ENCODE measurements around the gene AADACL4. TPM values are rescaled to one million over a fixed set of nuclear protein-coding genes. Genes with fewer than 3 reads are reported as not detected.

Gene AADACL4
- total RNA-seq, 1 experiment from 2014 or later: not detected

- Histone ChIP-seq H3K36me3 (replicated peaks; ENCODE audit: control insufficient read depth, insufficient read depth, low read length) (peaks cover 1% of the 10 kb centered on the region; the same call in 1 of the 2 replicates), H3K27me3 (ENCODE audit: control insufficient read depth, insufficient read depth, low read length) (no peaks in the 10 kb centered on the region; the same call in 1 of the 2 replicates), H3K4me3 (ENCODE audit: insufficient read depth, low read depth, low read length) (no peak overlapping the region)
- peak; percentile 46 for DNase-seq
These were observed 39.6 kb upstream of the AADACL4 start for GRCh38 chr1:12604114-12604874.

GRCh38 chr1:12604986-12605385 lies 38.9 kb upstream of the AADACL4 start:
- Histone ChIP-seq H3K36me3 (replicated peaks; ENCODE audit: control insufficient read depth, insufficient read depth, low read length) (peaks cover 1% of the 10 kb centered on the region), H3K27me3 (ENCODE audit: control insufficient read depth, insufficient read depth, low read length) (no peaks in the 10 kb centered on the region; the same call in 1 of the 2 replicates), H3K4me3 (ENCODE audit: insufficient read depth, low read depth, low read length) (no peak overlapping the region)
- DNase-seq: no peak

GRCh38 chr1:12607263-12607662 lies 36.6 kb upstream of the AADACL4 start:
- no peak for DNase-seq
- Histone ChIP-seq H3K27me3 (ENCODE audit: control insufficient read depth, insufficient read depth, low read length) (no peaks in the 10 kb centered on the region; the same call in 1 of the 2 replicates), H3K36me3 (replicated peaks; ENCODE audit: control insufficient read depth, insufficient read depth, low read length) (peaks cover 1% of the 10 kb centered on the region), H3K4me3 (ENCODE audit: insufficient read depth, low read depth, low read length) (no peak overlapping the region)

GRCh38 chr1:12608311-12608957 lies 35.5 kb upstream of the AADACL4 start:
- DNase-seq: peak; percentile 30
- H3K36me3 ChIP-seq (replicated peaks; ENCODE audit: control insufficient read depth, insufficient read depth, low read length): peaks cover 1% of the 10 kb centered on the region
- no peaks in the 10 kb centered on the region for H3K27me3 ChIP-seq (ENCODE audit: control insufficient read depth, insufficient read depth, low read length)
- H3K4me3 ChIP-seq (ENCODE audit: insufficient read depth, low read depth, low read length): no peak overlapping the region

- H3K4me3 ChIP-seq (ENCODE audit: insufficient read depth, low read depth, low read length): no peak overlapping the region
- no peaks in the 10 kb centered on the region; the same call in 1 of the 2 replicates for H3K27me3 ChIP-seq (ENCODE audit: control insufficient read depth, insufficient read depth, low read length)
- peaks cover 1% of the 10 kb centered on the region for H3K36me3 ChIP-seq (replicated peaks; ENCODE audit: control insufficient read depth, insufficient read depth, low read length)
- DNase-seq: peak; percentile 16
These were observed 34.3 kb upstream of the AADACL4 start for GRCh38 chr1:12609469-12610003.

GRCh38 chr1:12610305-12610935 lies 33.5 kb upstream of the AADACL4 start:
- Histone ChIP-seq H3K36me3 (replicated peaks; ENCODE audit: control insufficient read depth, insufficient read depth, low read length) (peaks cover 1% of the 10 kb centered on the region), H3K27me3 (ENCODE audit: control insufficient read depth, insufficient read depth, low read length) (no peaks in the 10 kb centered on the region; the same call in 1 of the 2 replicates), H3K4me3 (ENCODE audit: insufficient read depth, low read depth, low read length) (no peak overlapping the region)
- DNase-seq: no peak

- Histone ChIP-seq H3K27me3 (ENCODE audit: control insufficient read depth, insufficient read depth, low read length) (no peaks in the 10 kb centered on the region; the same call in 1 of the 2 replicates), H3K4me3 (ENCODE audit: insufficient read depth, low read depth, low read length) (no peak overlapping the region), H3K36me3 (replicated peaks; ENCODE audit: control insufficient read depth, insufficient read depth, low read length) (peaks cover 1% of the 10 kb centered on the region)
- no peak for DNase-seq
These were observed 32.9 kb upstream of the AADACL4 start for GRCh38 chr1:12610941-12611340.

- Histone ChIP-seq H3K36me3 (replicated peaks; ENCODE audit: control insufficient read depth, insufficient read depth, low read length) (peaks cover 1% of the 10 kb centered on the region), H3K4me3 (ENCODE audit: insufficient read depth, low read depth, low read length) (no peak overlapping the region), H3K27me3 (ENCODE audit: control insufficient read depth, insufficient read depth, low read length) (peaks cover 2% of the 10 kb centered on the region; the same call in 1 of the 2 replicates)
- no peak for DNase-seq
These were observed 30.7 kb upstream of the AADACL4 start for GRCh38 chr1:12613180-12613579.

- no peaks in the 10 kb centered on the region; the same call in 1 of the 2 replicates for H3K36me3 ChIP-seq (replicated peaks; ENCODE audit: control insufficient read depth, insufficient read depth, low read length)
These were observed 29.3 kb upstream of the AADACL4 start for GRCh38 chr1:12614402-12615158.

GRCh38 chr1:12615159-12615864 lies 28.6 kb upstream of the AADACL4 start:
- no peak for DNase-seq
- H3K4me3 ChIP-seq (ENCODE audit: insufficient read depth, low read depth, low read length): peak overlapping the region; percentile 58
- no peaks in the 10 kb centered on the region for H3K36me3 ChIP-seq (replicated peaks; ENCODE audit: control insufficient read depth, insufficient read depth, low read length)
- peaks cover 4% of the 10 kb centered on the region; the same call in 1 of the 2 replicates for H3K27me3 ChIP-seq (ENCODE audit: control insufficient read depth, insufficient read depth, low read length)

More at GRCh38 chr1:12614402-12615158, 29.3 kb upstream of the AADACL4 start:
- no peak for DNase-seq
- Histone ChIP-seq H3K4me3 (ENCODE audit: insufficient read depth, low read depth, low read length) (no peak overlapping the region), H3K27me3 (ENCODE audit: control insufficient read depth, insufficient read depth, low read length) (peaks cover 4% of the 10 kb centered on the region; the same call in 1 of the 2 replicates)

- Histone ChIP-seq H3K4me3 (ENCODE audit: insufficient read depth, low read depth, low read length) (peak overlapping the region; percentile 58), H3K27me3 (ENCODE audit: control insufficient read depth, insufficient read depth, low read length) (peaks cover 4% of the 10 kb centered on the region; the same call in 1 of the 2 replicates), H3K36me3 (replicated peaks; ENCODE audit: control insufficient read depth, insufficient read depth, low read length) (no peaks in the 10 kb centered on the region)
- DNase-seq: peak; percentile 84
These were observed 27.8 kb upstream of the AADACL4 start for GRCh38 chr1:12615865-12616708.

GRCh38 chr1:12616709-12617373 lies 27.0 kb upstream of the AADACL4 start:
- peak; percentile 71 for DNase-seq
- peak overlapping the region; percentile 58 for H3K4me3 ChIP-seq (ENCODE audit: insufficient read depth, low read depth, low read length)

More at GRCh38 chr1:12616709-12617373, 27.0 kb upstream of the AADACL4 start:
- H3K36me3 ChIP-seq (replicated peaks; ENCODE audit: control insufficient read depth, insufficient read depth, low read length): no peaks in the 10 kb centered on the region
- H3K27me3 ChIP-seq (ENCODE audit: control insufficient read depth, insufficient read depth, low read length): peaks cover 4% of the 10 kb centered on the region; the same call in 1 of the 2 replicates

All from H7 (cell line).